Posterior vena cava (tissue), 2 donors: Measurements from ENCODE around the gene ACSF3. TPM values are rescaled to one million over a fixed set of nuclear protein-coding genes. Genes with fewer than 3 reads are reported as not detected.

Experiments
- DNase-seq: peaks from one replicate; pipeline ENCODE4 v3.0.0-alpha.2; 2020; ENCODE audit warnings: low spot score
- intact Hi-C, 2 donors: fragments of 100-400 bp; cut with DNase I; formaldehyde crosslinking; loops; one replicate each; pipeline versions ENCODE4 v1.14.1 to v1.14.2; 2022 to 2023
- total RNA-seq, 2 donors: library from RNA; stranded (reverse); fragmentation: NEBNext Ultra II Directional; extraction: Animal tissue kit (Norgen Biotek cat#: 25700); gene quantifications; one replicate each; pipeline ENCODE4 v1.2.1, GENCODE V29; 2021
- donor health status: DM: yes; HTN: yes; CAD: no.
- donor health status: DM: yes; HTN: yes; CAD: no.

The ACSF3 gene
- total RNA-seq, 2 donors from 2014 or later: 19.1 to 21.4 TPM

- DNase-seq: peak; percentile 60
Measured at GRCh38 chr16:89135971-89136765, 42.5 kb downstream of the ACSF3 start.

DNA sequence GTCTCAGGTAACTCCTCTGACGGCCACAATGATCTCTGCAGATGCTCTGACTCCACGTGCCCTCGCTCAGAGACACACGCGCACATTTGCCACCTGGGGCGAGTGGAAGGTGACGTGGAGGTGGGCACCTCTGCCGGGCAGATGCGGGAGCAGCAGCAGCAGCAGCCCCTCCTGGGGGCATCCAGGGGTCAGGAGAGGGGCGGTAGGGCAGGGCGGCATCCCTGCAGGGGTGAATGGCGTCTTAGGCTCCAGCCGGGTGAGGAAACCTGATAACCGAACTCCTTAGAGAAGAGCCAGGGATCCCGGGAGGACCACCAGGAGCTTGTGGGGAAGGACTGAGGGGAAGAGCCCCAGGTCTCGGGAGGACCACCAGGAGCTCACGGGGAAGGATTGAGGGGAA lies 43.3 kb downstream of the ACSF3 start:
- intact Hi-C loops: no loop called here
- DNase-seq: peak; percentile 30

More at GRCh38 chr16:89135971-89136765, 42.5 kb downstream of the ACSF3 start:
- intact Hi-C loops: no loop called here

- DNase-seq: peak; percentile 64
- intact Hi-C loops: no loop called here
Measured at GRCh38 chr16:89137666-89138512, 44.2 kb downstream of the ACSF3 start.

- intact Hi-C loops: no loop called here
- peak; percentile 46 for DNase-seq
Measured at GRCh38 chr16:89138513-89138795, 44.8 kb downstream of the ACSF3 start.

GRCh38 chr16:89138843-89139520 lies 45.3 kb downstream of the ACSF3 start:
- peak; percentile 64 for DNase-seq
- intact Hi-C loops: no loop called here

DNA sequence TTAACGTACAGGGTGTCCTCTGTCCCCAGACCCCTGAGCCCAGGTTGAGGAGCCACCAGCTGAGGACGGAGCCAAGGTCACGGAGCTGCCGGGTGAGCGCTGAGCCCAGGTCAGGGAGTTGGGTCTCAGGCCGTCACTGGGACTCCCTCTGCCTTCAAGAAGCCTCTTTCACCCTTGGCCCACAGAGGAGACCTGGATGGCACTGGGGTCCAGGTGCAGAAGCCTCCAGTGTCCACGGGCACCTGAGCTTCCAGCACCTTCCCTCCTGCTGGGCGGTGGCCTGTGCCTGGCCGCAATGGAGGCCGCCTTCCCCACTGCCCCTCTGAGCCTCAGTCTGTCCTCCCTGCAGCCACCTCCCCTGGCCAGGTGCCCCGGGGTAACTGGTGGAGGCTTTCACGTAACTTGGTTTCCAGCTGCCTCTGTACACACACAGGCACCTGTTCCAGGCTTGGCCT lies 46.3 kb downstream of the ACSF3 start:
- intact Hi-C loops: no loop called here
- peak; percentile 72 for DNase-seq

DNA sequence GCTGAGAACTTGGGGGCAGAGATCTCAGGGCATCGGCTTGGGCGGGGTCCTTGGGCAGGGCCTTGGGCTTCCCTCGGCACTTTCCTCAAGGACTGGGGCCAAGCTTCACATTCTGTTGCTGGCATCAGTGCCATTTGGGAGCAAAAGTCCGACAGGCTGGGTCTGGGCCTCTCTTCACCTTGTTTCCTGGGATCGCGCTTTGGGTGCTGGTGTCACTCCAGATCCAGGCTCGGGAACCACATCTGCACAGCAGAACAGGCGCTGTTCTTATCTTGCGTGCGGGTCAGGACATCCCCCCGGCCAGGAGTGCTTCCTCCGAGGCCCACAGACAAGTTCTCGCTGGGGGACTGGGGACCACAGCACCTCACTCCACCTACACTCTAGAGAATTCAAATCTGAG lies 46.7 kb downstream of the ACSF3 start:
- peak; percentile 61 for DNase-seq
- intact Hi-C loops: no loop called here

GRCh38 chr16:89140981-89141883 lies 47.6 kb downstream of the ACSF3 start:
- intact Hi-C loops: no loop called here
- peak; percentile 78 for DNase-seq

DNA sequence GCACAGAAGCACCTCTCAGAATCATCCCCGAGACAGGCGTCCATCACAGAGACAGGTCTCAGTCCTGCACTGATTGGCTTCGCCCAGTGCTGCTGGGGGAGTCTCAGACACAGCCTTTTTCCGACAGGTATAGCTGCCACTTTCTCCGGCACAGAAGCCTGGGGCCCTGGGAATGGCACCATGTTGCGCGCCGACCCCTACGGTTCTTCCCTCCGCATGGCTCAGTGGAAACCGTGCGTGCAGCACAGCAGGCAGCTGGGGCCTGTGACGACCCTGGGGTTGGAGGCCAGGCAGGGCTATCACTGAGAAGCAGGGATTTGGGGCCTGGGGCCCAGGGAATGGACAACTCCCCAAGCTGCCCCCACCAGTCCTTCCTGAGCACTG lies 48.2 kb downstream of the ACSF3 start:
- intact Hi-C loops: no loop called here
- DNase-seq: peak; percentile 75

GRCh38 chr16:89142474-89143195 lies 49.0 kb downstream of the ACSF3 start:
- peak; percentile 50 for DNase-seq
- intact Hi-C loops: no loop called here

GRCh38 chr16:89143201-89143741 lies 49.6 kb downstream of the ACSF3 start:
- peak; percentile 74 for DNase-seq
- intact Hi-C loops: no loop called here

DNA sequence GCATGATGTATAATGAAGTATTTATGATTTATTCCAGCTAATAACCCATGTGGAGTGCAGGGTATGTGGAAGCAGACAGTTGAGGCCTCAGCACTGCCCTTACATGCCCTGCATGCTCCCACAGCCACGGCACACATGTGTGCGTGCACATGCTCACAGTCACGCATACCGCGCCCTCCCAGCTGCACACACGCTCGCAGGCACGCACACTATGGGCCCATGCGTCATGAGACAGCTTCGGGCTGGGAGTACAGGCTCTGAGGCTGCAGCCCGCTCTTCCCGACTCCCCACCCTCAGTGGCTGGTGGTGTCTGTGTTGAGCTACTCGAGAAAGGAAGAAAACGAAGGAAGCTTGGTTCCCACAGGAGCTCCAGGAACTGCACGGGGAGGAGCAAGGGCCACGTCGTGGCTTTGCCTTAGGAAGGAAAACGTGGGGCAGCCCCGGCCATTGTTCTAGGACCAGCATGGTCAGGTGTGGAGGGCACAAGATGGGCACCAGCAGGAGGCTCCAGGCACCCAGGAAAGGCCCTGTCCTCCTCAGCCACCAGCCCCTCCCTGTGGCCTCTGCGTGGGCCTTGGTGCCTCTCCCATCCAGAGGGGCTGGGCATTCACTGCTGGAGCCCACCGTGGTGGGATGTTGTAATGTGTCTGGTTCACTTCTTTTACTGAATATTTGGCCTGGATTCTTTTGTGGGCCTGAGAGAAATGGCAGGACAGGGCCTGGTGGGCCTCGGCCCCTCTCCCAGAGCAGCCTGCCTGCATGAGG lies 50.4 kb downstream of the ACSF3 start:
- intact Hi-C loops: no loop called here
- DNase-seq: peak; percentile 67

GRCh38 chr16:89144681-89145080 lies 51.0 kb downstream of the ACSF3 start:
- intact Hi-C loops: no loop called here
- DNase-seq: peak; percentile 38

DNA sequence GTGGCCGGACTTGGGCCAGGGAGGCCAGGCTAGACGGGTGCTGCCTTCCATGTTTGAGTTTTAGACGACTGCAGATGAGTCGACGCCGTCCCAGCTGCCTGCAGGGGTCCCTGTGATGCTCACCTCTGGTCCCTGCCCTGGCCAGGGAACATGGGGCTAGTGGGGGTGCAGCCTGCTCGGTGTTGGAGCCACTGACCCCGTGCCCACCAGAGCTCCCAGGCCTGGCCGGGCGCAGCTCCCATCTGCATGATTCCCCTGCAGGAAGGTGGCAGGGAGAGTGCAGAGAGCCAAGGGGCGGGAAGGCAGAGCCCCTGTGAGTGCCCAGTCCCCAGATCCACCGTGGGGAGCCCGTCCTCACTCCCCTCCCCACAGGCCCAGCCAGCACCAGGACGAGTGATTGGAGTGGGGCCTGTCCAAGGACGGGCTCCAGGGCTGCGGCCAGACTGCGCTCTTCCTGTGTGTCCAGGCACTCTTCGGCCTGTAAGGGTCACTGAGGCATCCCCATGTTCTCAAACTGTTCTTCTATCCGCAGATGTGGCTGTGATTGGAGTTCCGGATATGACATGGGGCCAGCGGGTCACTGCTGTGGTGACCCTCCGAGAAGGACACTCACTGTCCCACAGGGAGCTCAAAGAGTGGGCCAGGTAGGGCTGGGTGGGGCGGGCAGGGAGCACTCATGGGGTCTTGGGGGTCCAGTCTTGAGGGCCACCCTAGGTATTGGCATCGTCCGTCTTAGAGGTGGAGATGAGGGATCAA lies 51.9 kb downstream of the ACSF3 start:
- intact Hi-C loops: no loop called here
- DNase-seq: peak; percentile 63

- intact Hi-C loops: no loop called here
- DNase-seq: peak; percentile 58
Measured at GRCh38 chr16:89146211-89147005, 52.8 kb downstream of the ACSF3 start.
